GM12872 (cell line): ENCODE data around the gene PET100.

ENCODE experiments used
- CTCF ChIP-seq: IDR thresholded peaks from 3 replicates; pipeline ENCODE4 v1.5.1; 2011; ENCODE audit warnings: low read depth, mild to moderate bottlenecking, low read length, moderate library complexity; ENCODE audit not compliant: insufficient read depth

PET100 gene

GRCh38 chr19:7679771-7680605, 50.4 kb downstream of the PET100 start:
- TF ChIP-seq CTCF = no peak

DNA sequence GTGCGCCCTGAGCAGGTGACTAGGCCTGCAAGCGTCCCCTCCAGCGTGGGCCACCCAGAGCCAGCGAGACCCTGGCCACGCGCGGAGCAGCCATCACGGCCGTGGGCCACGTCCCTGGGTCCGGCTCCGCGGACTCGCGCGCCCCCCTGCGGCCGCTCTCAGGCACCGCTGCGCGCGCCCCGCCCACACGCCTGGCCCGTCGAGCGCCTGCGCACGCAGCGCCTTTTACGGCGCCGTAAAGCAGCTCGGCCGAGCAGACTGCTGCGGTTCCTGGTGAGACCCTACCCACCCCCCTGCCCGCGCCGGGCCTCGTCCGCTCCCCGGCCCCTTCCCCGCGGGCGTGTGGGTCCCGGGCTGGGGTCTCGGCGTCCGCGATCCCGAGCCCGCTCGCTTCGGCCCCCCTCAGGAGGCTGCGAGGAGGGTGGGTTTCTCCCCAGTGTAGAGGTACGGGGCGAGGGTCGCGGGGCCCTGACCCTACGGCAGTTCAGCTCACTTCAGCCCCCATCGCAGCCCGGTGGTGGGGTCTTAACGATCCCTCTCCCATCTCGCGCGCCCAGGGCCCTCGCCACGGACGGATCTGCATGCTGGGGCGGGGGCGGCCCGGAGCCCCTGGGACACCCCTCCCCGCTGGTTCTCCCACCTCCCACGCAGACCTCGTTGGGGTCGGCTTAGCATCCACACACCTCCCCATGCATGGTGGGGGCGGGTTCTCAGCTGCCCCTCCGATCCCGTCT, 51.2 kb downstream of the PET100 start, which contains the start of gene TRAPPC5:
Gene TRAPPC5 (plus strand): TSS at position 228 of the 734 bp plus-strand sequence. CDS start 1,421 bp downstream, outside the sequence.
- peak; percentile 82 for TF ChIP-seq CTCF
